Activated T-cell treated with anti-CD3 and anti-CD28 coated beads, Interleukin-2, amount 50 U/mL, for 4 hours (primary cell): ENCODE measurements around the gene GET4. TPM values are rescaled to one million over a fixed set of nuclear protein-coding genes. Genes with fewer than 3 reads are reported as not detected.

Experiments used
- ATAC-seq, 2 donors: fragments of 200-7000 bp; cut with Tn5 transposase; one replicate each; pipeline ENCODE4 v1.10.0; 2021
- DNase-seq: peaks from one replicate; pipeline ENCODE4 v3.0.0-alpha.2; 2020
- H3K27me3 Mint-ChIP-seq: one replicate; pipeline ENCODE4 v1.8.0; 2021; ENCODE audit warnings: low read depth, mixed read lengths
- H3K36me3 Mint-ChIP-seq: one replicate; pipeline ENCODE4 v1.8.0; 2022; ENCODE audit warnings: mixed read lengths; ENCODE audit not compliant: insufficient read depth
- H3K4me1 Mint-ChIP-seq: one replicate; pipeline ENCODE4 v1.8.0; 2021; ENCODE audit warnings: low read depth, mixed read lengths
- H3K4me3 Mint-ChIP-seq: one replicate; pipeline ENCODE4 v1.8.0; 2021; ENCODE audit warnings: mild to moderate bottlenecking, moderate library complexity, mixed read lengths
- H3K9me3 Mint-ChIP-seq: one replicate; pipeline ENCODE4 v1.8.0; 2021; ENCODE audit warnings: mixed read lengths
- total RNA-seq, 3 donors: library from RNA; stranded (reverse); gene quantifications; one replicate each; pipeline ENCODE4 v1.2.1, GENCODE V29; 2021

Gene GET4
- total RNA-seq, 3 donors from 2014 or later, result 47.9 to 55.3 (median 52.1) TPM

- no peaks in the 10 kb centered on the region for H3K9me3 Mint-ChIP-seq
These were observed 22.1 kb upstream of the GET4 start for GRCh38 chr7:854118-854775.

GRCh38 chr7:855686-856369, 20.5 kb upstream of the GET4 start:
- H3K4me1 Mint-ChIP-seq, result no peaks in the 10 kb centered on the region
- no peaks in the 10 kb centered on the region for H3K27me3 Mint-ChIP-seq
- no peak for ATAC-seq
- DNase-seq, result no peak
- H3K9me3 Mint-ChIP-seq, result no peaks in the 10 kb centered on the region
- no peak overlapping the region for H3K4me3 Mint-ChIP-seq
- H3K36me3 Mint-ChIP-seq, result peaks cover 28% of the 10 kb centered on the region

More at GRCh38 chr7:854118-854775, 22.1 kb upstream of the GET4 start:
- H3K36me3 Mint-ChIP-seq, result peaks cover 20% of the 10 kb centered on the region
- no peak overlapping the region for H3K4me3 Mint-ChIP-seq
- H3K4me1 Mint-ChIP-seq, result no peaks in the 10 kb centered on the region
- DNase-seq (no peak), ATAC-seq (no peak)
- no peaks in the 10 kb centered on the region for H3K27me3 Mint-ChIP-seq

- H3K4me1 Mint-ChIP-seq, result no peaks in the 10 kb centered on the region
- H3K9me3 Mint-ChIP-seq, result no peaks in the 10 kb centered on the region
- no peaks in the 10 kb centered on the region for H3K27me3 Mint-ChIP-seq
- peaks cover 35% of the 10 kb centered on the region for H3K36me3 Mint-ChIP-seq
- ATAC-seq, result no peak
- H3K4me3 Mint-ChIP-seq, result no peak overlapping the region
- DNase-seq, result no peak
These were observed 19.8 kb upstream of the GET4 start for GRCh38 chr7:856444-857095.

- H3K4me3 Mint-ChIP-seq, result no peak overlapping the region
- no peaks in the 10 kb centered on the region for H3K4me1 Mint-ChIP-seq
- H3K9me3 Mint-ChIP-seq, result no peaks in the 10 kb centered on the region
- ATAC-seq (no peak), DNase-seq (no peak)
- H3K36me3 Mint-ChIP-seq, result peaks cover 42% of the 10 kb centered on the region
- no peaks in the 10 kb centered on the region for H3K27me3 Mint-ChIP-seq
These were observed 18.7 kb upstream of the GET4 start for GRCh38 chr7:857661-858060.

- no peak for ATAC-seq
- DNase-seq, result no peak
- Mint-ChIP-seq H3K36me3 (peaks cover 42% of the 10 kb centered on the region), H3K4me3 (no peak overlapping the region), H3K27me3 (no peaks in the 10 kb centered on the region), H3K9me3 (no peaks in the 10 kb centered on the region), H3K4me1 (no peaks in the 10 kb centered on the region)
These were observed 16.9 kb upstream of the GET4 start for GRCh38 chr7:859359-860030.

GRCh38 chr7:860149-860548, 16.2 kb upstream of the GET4 start:
- H3K27me3 Mint-ChIP-seq, result no peaks in the 10 kb centered on the region
- H3K36me3 Mint-ChIP-seq, result peaks cover 45% of the 10 kb centered on the region

GRCh38 chr7:861222-861621, 15.1 kb upstream of the GET4 start:
- Mint-ChIP-seq H3K36me3 (peaks cover 45% of the 10 kb centered on the region), H3K4me3 (no peak overlapping the region), H3K9me3 (no peaks in the 10 kb centered on the region), H3K4me1 (no peaks in the 10 kb centered on the region), H3K27me3 (no peaks in the 10 kb centered on the region)
- DNase-seq, result no peak
- no peak for ATAC-seq

More at GRCh38 chr7:860149-860548, 16.2 kb upstream of the GET4 start:
- ATAC-seq (no peak), DNase-seq (no peak)
- no peaks in the 10 kb centered on the region for H3K9me3 Mint-ChIP-seq
- H3K4me1 Mint-ChIP-seq, result no peaks in the 10 kb centered on the region
- no peak overlapping the region for H3K4me3 Mint-ChIP-seq

- DNase-seq (no peak), ATAC-seq (no peak)
- Mint-ChIP-seq H3K9me3 (no peaks in the 10 kb centered on the region), H3K36me3 (peaks cover 50% of the 10 kb centered on the region), H3K4me1 (no peaks in the 10 kb centered on the region), H3K4me3 (no peak overlapping the region), H3K27me3 (no peaks in the 10 kb centered on the region)
These were observed 14.2 kb upstream of the GET4 start for GRCh38 chr7:862157-862556.

- Mint-ChIP-seq H3K27me3 (no peaks in the 10 kb centered on the region), H3K36me3 (peaks cover 55% of the 10 kb centered on the region), H3K4me3 (no peak overlapping the region), H3K9me3 (no peaks in the 10 kb centered on the region), H3K4me1 (no peaks in the 10 kb centered on the region)
- DNase-seq, result no peak
- ATAC-seq, result no peak
These were observed 13.2 kb upstream of the GET4 start for GRCh38 chr7:863106-863505.

- ATAC-seq (no peak), DNase-seq (no peak)
- H3K9me3 Mint-ChIP-seq, result no peaks in the 10 kb centered on the region
- no peaks in the 10 kb centered on the region for H3K27me3 Mint-ChIP-seq
- H3K4me1 Mint-ChIP-seq, result peaks cover 3% of the 10 kb centered on the region
- no peak overlapping the region for H3K4me3 Mint-ChIP-seq
- H3K36me3 Mint-ChIP-seq, result peaks cover 44% of the 10 kb centered on the region
These were observed 10.4 kb upstream of the GET4 start for GRCh38 chr7:865921-866320.

- H3K9me3 Mint-ChIP-seq, result no peaks in the 10 kb centered on the region
- ATAC-seq, result no peak
- H3K36me3 Mint-ChIP-seq, result peaks cover 39% of the 10 kb centered on the region
- no peaks in the 10 kb centered on the region for H3K27me3 Mint-ChIP-seq
- peaks cover 3% of the 10 kb centered on the region for H3K4me1 Mint-ChIP-seq
- no peak overlapping the region for H3K4me3 Mint-ChIP-seq
- DNase-seq, result no peak
These were observed 9.4 kb upstream of the GET4 start for GRCh38 chr7:867001-867405.

- H3K4me1 Mint-ChIP-seq, result peaks cover 3% of the 10 kb centered on the region
- no peak for DNase-seq
- no peaks in the 10 kb centered on the region for H3K9me3 Mint-ChIP-seq
- H3K27me3 Mint-ChIP-seq, result no peaks in the 10 kb centered on the region
- ATAC-seq, result no peak
- H3K36me3 Mint-ChIP-seq, result peaks cover 42% of the 10 kb centered on the region
- H3K4me3 Mint-ChIP-seq, result no peak overlapping the region
These were observed 8.8 kb upstream of the GET4 start for GRCh38 chr7:867406-868188.

GRCh38 chr7:868189-868486, 8.2 kb upstream of the GET4 start:
- peaks cover 45% of the 10 kb centered on the region for H3K36me3 Mint-ChIP-seq
- no peak for ATAC-seq

GRCh38 chr7:869348-869747, 7.0 kb upstream of the GET4 start:
- no peak for ATAC-seq
- no peaks in the 10 kb centered on the region for H3K27me3 Mint-ChIP-seq
- peaks cover 40% of the 10 kb centered on the region for H3K36me3 Mint-ChIP-seq
- H3K4me1 Mint-ChIP-seq, result peaks cover 13% of the 10 kb centered on the region
- no peak for DNase-seq
- no peaks in the 10 kb centered on the region for H3K9me3 Mint-ChIP-seq
- H3K4me3 Mint-ChIP-seq, result no peak overlapping the region

More at GRCh38 chr7:868189-868486, 8.2 kb upstream of the GET4 start:
- Mint-ChIP-seq H3K9me3 (no peaks in the 10 kb centered on the region), H3K4me3 (no peak overlapping the region), H3K27me3 (no peaks in the 10 kb centered on the region), H3K4me1 (peaks cover 5% of the 10 kb centered on the region)
- DNase-seq, result no peak
